ENCODE results near the gene NUP160. TPM values are rescaled to one million over a fixed set of nuclear protein-coding genes. Genes with fewer than 3 reads are reported as not detected.
"Not testable (repeated sequence)": the region's sequence is repeated elsewhere in the genome, so short reads cannot be mapped to it uniquely, and the experiment has no call there.

The NUP160 gene
- polyA plus RNA-seq, 3 donors = 10.0 to 15.3 (median 13.3) TPM

DNA sequence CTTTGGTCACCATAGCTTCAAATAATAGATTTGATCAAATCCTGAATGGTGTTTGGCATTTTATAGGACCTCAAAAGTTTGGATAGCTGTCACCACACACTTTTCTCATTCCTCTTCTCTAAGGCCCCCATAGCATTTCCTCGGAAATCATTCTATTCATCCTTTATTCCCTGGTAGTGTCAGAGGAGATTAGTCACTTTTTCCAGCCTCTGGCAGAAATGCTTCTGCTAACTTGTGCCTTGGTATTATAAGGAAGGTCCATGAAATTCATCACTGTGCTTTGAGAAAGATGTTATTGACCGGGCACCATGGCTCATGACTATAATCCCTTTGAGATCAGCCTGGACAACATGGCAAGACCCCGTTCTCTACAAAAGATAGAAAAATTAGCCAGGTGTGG is 19.7 kb upstream of the NUP160 start:
- H3K27ac ChIP-seq (ENCODE audit: low read depth, low read length) = no peak overlapping the region
- WGBS, 3 donors = 94 to 95% (median 95%) methylated on average over 3 of the region's 3 CpGs

DNA sequence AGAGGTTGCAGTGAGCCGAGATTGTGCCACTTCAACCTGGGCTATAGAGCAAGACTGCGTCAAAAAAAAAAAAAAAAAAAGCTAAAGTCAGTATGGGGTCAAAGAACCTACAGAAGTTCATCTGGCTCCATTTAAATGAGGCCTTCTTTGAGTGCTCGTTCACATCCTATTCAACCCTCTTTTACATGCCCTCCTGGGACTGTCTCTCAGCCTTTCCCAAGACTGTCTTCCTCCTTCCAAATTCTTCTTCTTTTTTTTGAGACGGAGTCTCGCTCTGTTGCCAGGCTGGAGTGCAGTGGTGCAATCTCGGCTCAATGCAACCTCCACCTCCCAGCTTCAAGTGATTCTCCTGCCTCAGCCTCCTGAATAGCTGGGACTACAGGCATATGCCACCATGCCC is 18.7 kb upstream of the NUP160 start:
- WGBS, 3 donors = 59 to 92% (median 64%) methylated on average over 6 of the region's 6 CpGs

DNA sequence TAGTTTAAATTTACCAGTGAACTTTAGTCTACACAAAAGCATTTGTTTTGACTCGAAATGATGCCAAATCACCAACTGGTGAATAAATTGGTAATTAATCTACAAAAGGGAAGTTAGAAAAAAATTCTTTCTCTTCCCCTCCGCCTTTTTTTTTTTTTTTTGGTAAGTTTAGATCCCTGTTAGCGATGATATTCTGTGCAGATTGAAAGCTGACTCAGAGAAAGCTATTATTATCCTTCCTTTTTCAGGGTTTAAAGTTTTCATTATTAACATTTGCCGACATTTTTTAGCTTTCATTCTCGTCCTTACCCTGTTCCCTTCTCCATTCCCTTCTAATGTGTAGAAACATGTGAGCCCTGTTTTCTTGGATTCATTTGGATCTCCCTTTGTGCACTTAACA is 16.8 kb upstream of the NUP160 start:
- 16 to 62% (median 19%) methylated on average over 5 of the region's 5 CpGs for WGBS, 3 donors
- no peak overlapping the region for H3K27ac ChIP-seq (ENCODE audit: low read depth, low read length)

More for the DNA sequence above, 18.7 kb upstream of the NUP160 start:
- not testable (repeated sequence) for H3K27ac ChIP-seq (ENCODE audit: low read depth, low read length)

DNA sequence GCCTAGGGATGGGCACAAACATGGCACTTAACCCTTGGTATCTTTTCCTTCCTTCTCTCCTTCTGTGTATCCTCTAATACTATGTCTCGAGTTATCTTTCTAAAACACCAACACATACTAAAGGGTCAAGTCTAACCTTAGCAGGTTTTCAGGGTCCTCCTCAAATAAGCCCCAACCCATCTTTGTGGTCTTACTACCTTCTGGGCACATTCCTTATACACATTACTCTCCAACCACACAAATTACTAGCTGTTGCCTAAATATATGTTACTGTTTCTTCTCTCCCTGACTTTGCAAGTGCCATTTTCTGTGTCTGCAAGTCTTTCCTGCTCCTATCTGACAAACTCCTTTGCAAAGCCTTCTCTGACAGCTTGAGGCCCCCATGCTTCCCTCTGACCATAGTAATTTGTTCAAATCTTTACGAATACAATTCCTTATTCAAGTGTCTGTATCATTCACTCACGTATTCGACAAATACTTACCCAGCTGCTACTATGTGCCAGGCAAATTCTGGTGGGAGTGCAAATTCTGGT is 15.8 kb upstream of the NUP160 start:
- 88 to 95% (median 90%) methylated on average over 4 of the region's 4 CpGs for WGBS, 3 donors
- H3K27ac ChIP-seq (ENCODE audit: low read depth, low read length) = no peak overlapping the region

DNA sequence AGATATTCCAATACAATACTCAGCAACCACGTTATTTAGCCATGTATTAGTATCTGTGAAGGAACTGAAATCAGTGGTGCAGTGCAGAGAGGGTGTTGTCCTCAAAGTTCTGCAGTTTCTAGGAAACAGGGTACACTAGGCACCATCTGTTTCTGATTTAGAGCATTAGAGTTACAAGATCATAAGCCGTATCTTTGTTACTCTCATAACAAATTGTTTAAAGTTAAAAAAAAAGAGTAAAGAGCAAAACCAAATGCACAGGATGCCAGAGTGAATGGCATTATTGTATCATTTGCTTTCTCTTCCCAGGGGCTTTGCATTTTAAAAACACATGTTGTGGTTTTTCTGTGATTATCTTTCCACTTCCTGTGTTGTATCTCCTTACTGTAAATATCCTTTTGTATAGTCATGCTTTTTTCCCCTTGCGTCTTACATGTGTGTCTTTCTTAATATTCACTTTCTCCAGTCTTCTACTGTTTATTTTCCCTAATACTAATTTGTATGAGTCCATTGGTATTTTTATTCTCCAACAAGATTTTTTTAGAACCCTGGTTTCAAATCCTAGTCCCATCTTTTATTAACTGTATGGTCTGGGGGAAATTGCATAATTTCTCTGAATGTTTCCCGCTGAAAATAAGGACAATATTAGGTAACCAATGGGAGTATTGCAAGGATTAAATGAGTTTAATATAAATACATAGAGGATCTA is 15.2 kb upstream of the NUP160 start:
- no peak overlapping the region for H3K27ac ChIP-seq (ENCODE audit: low read depth, low read length)
- WGBS, 3 donors = 19 to 65% (median 28%) methylated on average over 4 of the region's 4 CpGs

DNA sequence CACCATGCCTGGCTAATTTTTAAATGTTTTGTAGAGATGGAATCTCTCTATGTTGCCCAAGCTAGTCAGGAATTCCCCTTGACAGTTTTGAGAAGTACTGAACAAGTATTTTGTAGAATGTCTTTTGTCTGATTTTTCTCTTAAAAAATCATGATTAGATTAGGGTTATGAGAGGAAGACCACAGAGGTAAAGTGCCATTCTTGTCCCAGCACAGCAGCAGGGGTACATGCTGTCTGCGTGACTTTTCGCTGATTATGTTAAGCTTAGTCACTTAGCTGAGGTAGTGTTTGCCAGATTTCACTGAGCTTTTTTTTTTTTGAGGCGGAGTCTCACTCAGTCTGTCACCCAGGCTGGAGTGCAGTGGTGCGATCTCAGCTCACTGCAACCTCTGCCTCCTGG is 13.6 kb upstream of the NUP160 start:
- 73 to 86% (median 81%) methylated on average over 4 of the region's 4 CpGs for WGBS, 3 donors
- no peak overlapping the region for H3K27ac ChIP-seq (ENCODE audit: low read depth, low read length)

DNA sequence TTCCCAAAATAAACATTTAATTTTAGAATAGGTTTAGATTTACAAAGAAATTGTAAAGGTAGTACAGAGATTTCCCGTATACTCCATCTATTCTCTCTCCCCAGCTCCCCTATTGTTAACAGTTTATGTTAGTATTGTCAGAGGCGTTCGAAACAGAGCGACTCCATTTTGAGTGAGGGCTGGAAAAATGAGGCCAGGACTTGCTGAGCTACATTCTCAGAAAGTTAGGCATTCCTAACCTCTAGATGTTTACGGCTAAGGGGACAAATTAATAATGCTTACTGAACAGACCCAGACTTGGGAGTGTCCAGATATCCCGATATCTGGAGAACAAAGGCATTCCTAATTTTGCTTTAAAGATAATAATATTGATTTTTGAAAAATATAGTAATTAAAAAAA is 12.4 kb upstream of the NUP160 start:
- WGBS, 3 donors = 71 to 92% (median 82%) methylated on average over 6 of the region's 6 CpGs
- no peak overlapping the region for H3K27ac ChIP-seq (ENCODE audit: low read depth, low read length)

DNA sequence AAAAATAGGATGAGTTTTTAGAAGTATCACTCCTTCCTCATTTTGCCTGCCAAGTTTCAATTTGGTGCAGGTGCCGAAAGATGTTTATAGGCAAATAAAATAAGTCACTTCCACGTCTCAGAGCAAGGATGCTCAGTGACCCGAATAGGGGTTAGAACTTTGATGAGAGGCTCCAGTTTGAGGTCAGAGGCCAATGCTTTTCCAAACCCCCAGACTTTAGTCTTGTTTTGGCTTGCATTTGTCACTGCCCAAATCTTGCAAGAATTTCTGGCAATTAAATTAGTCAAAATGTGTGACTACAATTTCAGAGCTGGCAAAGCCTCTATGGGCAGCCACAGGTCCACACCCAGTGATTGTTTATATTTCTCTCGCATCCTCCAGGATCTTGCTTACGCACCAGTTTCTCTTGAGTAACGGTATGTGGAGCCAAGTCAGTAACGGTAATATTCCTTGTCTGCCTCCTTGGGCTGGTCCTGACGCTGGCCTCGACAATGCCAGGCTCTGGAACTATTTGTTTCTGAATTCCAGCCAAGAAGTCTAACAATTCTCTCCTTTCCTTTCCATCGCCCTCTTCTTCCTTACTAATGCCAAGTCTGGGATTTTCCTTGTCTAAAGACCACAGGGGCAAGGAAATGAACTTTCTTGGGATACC is 9.9 kb upstream of the NUP160 start:
- WGBS, 3 donors = 39 to 56% (median 40%) methylated on average over 10 of the region's 10 CpGs
- H3K27ac ChIP-seq (ENCODE audit: low read depth, low read length) = no peak overlapping the region

DNA sequence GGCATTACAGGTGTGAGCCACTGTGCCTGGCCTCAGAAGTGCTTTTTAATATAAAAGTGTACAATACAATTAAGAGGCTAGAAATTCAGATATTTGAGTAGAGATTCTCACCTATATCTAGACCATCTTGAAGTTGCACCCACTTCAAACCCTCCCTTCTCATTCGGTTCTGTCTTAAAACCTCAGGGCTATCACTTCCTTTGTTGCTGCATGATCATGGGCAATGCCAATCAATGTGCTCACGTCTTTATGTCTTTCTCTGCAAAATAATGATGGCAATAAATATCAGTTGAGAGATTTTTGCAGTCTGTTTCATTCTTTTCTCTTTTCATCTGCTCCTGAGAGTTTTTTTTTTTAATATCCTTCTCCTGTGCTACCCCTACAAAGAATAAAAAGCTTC is 9.3 kb upstream of the NUP160 start:
- H3K27ac ChIP-seq (ENCODE audit: low read depth, low read length) = no peak overlapping the region
- WGBS, 3 donors = 31 to 47% (median 34%) methylated on average over 2 of the region's 2 CpGs

DNA sequence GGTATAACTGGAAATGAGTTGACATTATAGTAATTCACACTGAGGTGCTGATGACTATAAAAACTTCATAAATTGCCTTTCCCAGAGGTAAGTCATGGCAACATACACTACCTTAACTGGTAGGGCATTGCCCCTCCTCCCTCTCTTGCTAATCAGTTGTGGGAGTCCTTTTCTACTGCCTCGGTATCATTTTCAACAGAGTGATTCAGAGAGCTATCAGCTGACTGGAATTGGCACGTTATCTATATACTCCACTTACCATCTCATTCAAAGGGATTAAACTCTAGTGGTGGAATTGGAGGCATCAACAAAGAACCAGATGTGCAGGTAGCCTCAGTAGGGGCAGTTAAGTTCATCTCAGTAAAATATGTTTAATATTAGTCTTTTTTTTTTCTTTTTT is 8.0 kb upstream of the NUP160 start:
- WGBS, 3 donors = 56 to 75% (median 61%) methylated on average over 2 of the region's 2 CpGs
- no peak overlapping the region for H3K27ac ChIP-seq (ENCODE audit: low read depth, low read length)

DNA sequence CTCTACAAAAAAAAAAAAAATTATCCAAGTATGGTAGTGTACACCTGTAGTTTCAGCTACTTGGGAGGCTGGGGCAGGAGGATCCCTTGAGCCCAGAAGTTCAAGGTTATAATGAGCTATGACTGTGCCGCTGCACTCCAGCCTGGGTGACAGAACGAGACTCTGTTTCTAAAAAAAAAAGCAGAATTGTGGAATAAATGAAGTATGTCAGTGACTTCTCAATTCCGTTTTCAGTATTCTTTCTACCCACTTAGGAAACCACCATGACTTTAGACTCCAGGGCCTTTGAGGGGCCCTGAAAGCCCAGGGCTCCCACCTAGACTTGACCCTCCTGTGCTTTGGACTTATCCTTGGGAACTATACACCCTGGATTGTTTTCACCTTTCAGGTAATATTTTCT is 6.5 kb upstream of the NUP160 start:
- 80 to 82% (median 81%) methylated on average over 3 of the region's 3 CpGs for WGBS, 3 donors
- no peak overlapping the region for H3K27ac ChIP-seq (ENCODE audit: low read depth, low read length)

DNA sequence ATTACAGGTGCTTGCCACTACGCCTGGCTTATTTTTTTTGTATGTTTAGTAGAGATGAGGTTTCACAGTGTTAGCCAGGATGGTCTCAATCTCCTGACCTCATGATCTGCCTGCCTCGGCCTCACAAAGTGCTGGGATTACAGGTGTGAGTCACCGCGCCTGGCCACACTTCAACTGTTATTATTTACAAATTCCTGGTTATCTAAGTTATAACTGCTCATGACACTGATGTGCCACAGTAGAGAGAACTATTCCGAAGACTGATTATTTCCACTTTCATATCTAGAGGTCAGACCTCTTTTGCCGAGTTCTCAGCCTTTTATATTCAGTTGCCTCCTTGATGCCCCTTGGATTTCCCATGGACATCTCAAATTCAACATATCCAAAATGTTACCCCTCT is 3.9 kb upstream of the NUP160 start:
- H3K27ac ChIP-seq (ENCODE audit: low read depth, low read length) = no peak overlapping the region
- WGBS, 3 donors = 88 to 95% (median 90%) methylated on average over 6 of the region's 6 CpGs

DNA sequence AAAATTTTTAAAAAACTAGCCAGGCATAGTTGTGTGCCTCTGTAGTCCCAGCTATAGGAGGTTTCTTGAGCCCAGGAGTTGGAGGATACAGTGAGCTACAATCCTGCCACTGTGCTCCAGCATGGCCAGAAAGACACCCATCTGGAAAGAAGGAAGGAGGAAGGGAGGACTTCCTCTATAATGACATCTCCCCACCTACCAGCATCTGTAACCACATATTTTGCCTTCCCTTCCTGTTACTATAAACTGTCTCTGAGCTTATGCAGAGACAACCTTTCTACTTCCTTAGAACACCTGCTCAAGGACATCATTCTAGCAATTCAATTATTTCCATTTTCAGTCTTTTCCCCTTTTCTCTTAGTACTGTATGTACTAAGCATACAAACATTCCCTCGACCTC is 2.2 kb upstream of the NUP160 start:
- no peak overlapping the region for H3K27ac ChIP-seq (ENCODE audit: low read depth, low read length)
- WGBS, 3 donors = 50 to 62% (median 54%) methylated on average over 1 of the region's 1 CpG

DNA sequence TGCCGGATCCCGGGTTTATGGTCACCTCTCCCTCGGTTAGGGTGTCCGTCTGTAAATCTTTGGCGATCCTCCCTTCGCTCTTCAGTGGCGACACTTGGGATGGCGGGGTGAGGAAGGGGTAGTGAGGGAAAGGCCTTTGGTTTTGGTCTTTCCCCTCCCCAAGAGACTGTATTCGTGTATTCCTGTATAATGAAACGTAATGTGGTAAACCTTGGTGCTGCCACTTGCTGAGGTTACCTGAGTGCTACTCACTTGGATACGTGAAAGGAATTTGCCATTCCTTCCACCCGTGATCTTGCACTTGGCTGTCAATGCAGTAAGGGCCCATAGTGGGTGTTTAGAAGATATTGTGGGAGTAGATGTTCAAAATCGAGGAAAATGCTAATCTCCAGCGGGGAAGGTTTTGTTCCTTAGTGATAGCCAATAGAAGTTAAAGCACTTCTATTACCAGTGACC is 578 bp upstream of the NUP160 start:
- 5 to 7% (median 5%) methylated on average over 14 of the region's 14 CpGs for WGBS, 3 donors
- H3K27ac ChIP-seq (ENCODE audit: low read depth, low read length) = no peak overlapping the region

DNA sequence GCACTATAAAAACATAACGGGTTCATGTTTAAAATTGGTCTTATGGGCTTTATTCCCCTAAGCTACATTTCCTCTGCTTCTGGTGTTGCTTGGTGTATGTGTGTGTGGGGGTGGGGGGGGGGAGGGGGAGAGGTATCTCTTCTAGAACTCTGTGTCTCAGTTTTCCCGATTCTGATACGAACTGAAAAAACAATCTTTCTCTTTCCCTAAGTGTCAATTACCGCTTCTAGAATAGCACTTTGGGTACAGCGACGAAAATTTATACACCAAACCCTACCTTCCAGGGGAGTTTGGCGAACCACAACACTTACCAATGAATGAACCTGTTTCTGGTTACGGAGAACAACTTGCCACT is 636 bp downstream of the NUP160 start:
- whole genome bisulfite sequencing, 3 donors = 5 to 7% (median 6%) methylated on average over 8 of the region's 8 CpGs
- H3K27ac ChIP-seq (ENCODE audit: low read depth, low read length) = no peak overlapping the region

DNA sequence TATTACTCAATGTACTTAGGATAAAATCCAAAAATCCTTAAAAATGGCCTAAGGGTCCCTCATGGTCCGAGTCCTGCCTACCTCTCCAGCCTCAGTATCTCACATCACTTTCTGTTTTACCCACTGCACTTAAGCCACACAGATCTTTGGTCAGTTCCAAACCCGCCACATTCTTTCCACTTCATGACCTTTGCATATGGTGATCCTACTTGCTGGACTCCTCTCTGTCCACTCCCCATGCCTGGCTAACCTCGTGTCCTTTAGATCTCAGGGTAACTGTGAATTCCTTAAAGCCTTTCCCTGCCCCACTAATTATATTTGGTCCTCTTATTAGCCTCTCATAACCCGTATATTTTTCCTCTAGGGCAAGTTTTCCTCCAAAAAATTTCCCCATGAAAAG is 1.2 kb downstream of the NUP160 start:
- H3K27ac ChIP-seq (ENCODE audit: low read depth, low read length) = no peak overlapping the region
- 66 to 74% (median 67%) methylated on average over 4 of the region's 4 CpGs for WGBS, 3 donors

DNA sequence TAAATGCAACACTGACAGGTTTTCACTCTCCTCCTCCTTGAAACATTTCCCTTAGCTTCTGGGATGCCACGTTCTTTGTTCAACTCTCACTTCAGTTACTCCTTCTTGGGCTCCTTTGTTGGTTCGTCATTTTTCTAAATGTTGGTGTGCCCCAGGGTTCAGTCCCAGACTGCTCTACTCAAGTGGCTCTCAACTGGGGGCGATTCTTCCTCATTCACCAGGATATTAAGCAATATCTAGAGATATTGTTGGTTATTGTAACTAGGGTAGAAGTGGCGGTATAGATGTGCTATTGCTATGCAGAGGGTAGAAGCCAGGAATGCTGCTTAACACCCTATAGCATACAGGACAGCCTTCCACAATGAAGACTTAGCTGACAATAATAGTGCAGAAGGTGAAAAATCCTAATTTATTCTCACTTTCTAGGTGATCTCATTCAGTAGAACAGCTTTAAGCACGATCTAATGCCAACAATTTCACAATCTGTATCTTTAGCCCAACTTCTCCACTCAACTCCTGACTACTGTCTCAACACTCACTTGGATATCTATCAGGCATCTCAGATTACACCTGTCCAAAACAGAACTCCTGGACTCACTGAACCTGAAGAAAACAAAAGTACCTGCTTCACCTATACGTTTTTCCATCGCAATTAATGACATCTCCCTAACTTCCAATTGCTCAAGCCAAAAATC is 4.6 kb downstream of the NUP160 start:
- no peak overlapping the region for H3K27ac ChIP-seq (ENCODE audit: low read depth, low read length)
- WGBS, 3 donors = 62 to 85% (median 72%) methylated on average over 7 of the region's 7 CpGs

DNA sequence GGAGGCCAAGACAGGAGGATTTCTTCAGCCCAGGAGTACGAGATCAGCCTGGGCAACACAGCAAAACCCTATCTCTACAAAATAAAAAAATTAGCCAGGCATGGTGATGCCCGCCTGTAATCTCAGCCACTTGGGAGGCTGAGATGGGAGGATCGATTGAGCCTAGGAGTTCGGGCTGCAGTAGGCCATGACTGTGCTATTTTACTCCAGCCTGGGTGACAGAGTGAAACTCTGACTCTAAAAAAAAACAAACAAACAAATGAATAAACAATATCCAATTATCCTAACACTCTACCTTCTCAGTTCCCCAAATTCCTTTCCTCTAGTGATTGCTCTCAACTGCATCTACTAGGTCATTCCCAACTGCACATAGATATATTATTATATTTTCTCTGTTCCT is 5.4 kb downstream of the NUP160 start:
- H3K27ac ChIP-seq (ENCODE audit: low read depth, low read length) = no peak overlapping the region
- WGBS, 3 donors = 92 to 96% (median 96%) methylated on average over 4 of the region's 4 CpGs

DNA sequence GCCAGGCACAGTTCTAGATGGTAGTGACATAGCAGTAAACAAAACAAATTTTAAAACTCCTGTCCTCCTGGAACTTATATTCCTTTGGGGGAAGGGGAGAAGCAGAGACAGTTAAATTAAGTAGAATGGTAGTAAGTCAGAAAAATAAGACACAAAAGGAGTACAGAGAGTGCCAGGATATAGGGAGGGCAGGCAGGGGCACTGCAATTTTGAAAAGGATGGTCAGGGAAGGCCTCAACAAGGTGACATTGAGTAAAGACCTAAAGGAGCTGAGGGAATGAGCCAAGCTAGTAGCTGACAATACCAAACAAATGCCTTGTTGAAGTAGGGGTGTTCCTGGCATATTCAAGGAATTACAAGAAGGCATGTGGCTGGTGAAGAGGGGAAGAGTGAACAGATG is 10.2 kb downstream of the NUP160 start:
- H3K27ac ChIP-seq (ENCODE audit: low read depth, low read length) = no peak overlapping the region
